Trophoblast cell (in vitro differentiated cells and primary cell): ENCODE results near the gene DYSF.

Source experiments
- DNase-seq, 2 donors: peaks; one replicate each; pipeline ENCODE4 v3.0.0-alpha.2; 2016
- H2AFZ ChIP-seq: 2 replicates; pipeline ENCODE4 v1.6.1; 2013; ENCODE audit warnings: low read length, moderate library complexity, mild to moderate bottlenecking; ENCODE audit not compliant: insufficient read depth, poor library complexity
- H2AK5ac ChIP-seq: 2 replicates; pipeline ENCODE4 v1.6.1; 2013; ENCODE audit warnings: mild to moderate bottlenecking, low read length
- H2BK120ac ChIP-seq: 2 replicates; pipeline ENCODE4 v1.6.1; 2013; ENCODE audit warnings: low read length, mild to moderate bottlenecking, moderate library complexity; ENCODE audit not compliant: insufficient read depth, poor library complexity
- H2BK12ac ChIP-seq: 2 replicates; pipeline ENCODE4 v1.6.1; 2013; ENCODE audit warnings: mild to moderate bottlenecking, low read length, moderate library complexity
- H2BK5ac ChIP-seq: 2 replicates; pipeline ENCODE4 v1.6.1; 2013; ENCODE audit warnings: low read length, low read depth, moderate library complexity, mild to moderate bottlenecking; ENCODE audit not compliant: poor library complexity
- H3K14ac ChIP-seq: 2 replicates; pipeline ENCODE4 v1.6.1; 2013; ENCODE audit warnings: mild to moderate bottlenecking, low read length
- H3K18ac ChIP-seq: 2 replicates; pipeline ENCODE4 v1.6.1; 2013; ENCODE audit warnings: mild to moderate bottlenecking, low read length
- H3K23ac ChIP-seq: 2 replicates; pipeline ENCODE4 v1.6.1; 2013; ENCODE audit warnings: low read length
- H3K27ac ChIP-seq: 2 replicates; pipeline ENCODE4 v1.5.1; 2013; ENCODE audit warnings: low read depth, mild to moderate bottlenecking, inconsistent platforms, low read length, moderate library complexity
- H3K27me3 ChIP-seq: 2 replicates; pipeline ENCODE4 v1.6.1; 2013; ENCODE audit warnings: inconsistent platforms, mild to moderate bottlenecking, low read length, moderate library complexity; ENCODE audit not compliant: insufficient read depth
- H3K36me3 ChIP-seq, 2 experiments: 1 replicate in 1 of 2; 2 replicates in 1 of 2; pipeline ENCODE4 v1.6.1; 2013; ENCODE audit warnings: low read length in 2 of 2, mild to moderate bottlenecking in 2 of 2, moderate library complexity in 1 of 2; ENCODE audit not compliant: insufficient read depth in 2 of 2, control insufficient read depth in 1 of 2
- H3K4ac ChIP-seq: 2 replicates; pipeline ENCODE4 v1.6.1; 2013; ENCODE audit warnings: low read depth, mild to moderate bottlenecking, low read length, moderate library complexity
- H3K4me1 ChIP-seq, 2 experiments: 1 replicate in 1 of 2; 2 replicates in 1 of 2; pipeline ENCODE4 v1.6.1; 2013; ENCODE audit warnings: low read length in 2 of 2, mild to moderate bottlenecking in 2 of 2, moderate library complexity in 1 of 2; ENCODE audit not compliant: insufficient read depth in 2 of 2, control insufficient read depth in 1 of 2
- H3K4me2 ChIP-seq: 2 replicates; pipeline ENCODE4 v1.6.1; 2013; ENCODE audit warnings: inconsistent platforms, mild to moderate bottlenecking, low read length, moderate library complexity
- H3K4me3 ChIP-seq: 2 replicates; pipeline ENCODE4 v1.5.1; 2013; ENCODE audit warnings: mild to moderate bottlenecking, low read depth, low read length, inconsistent platforms
- H3K79me1 ChIP-seq: one replicate; pipeline ENCODE4 v1.6.1; 2013; ENCODE audit warnings: low read length
- H3K79me2 ChIP-seq: 2 replicates; pipeline ENCODE4 v1.6.1; 2013; ENCODE audit warnings: low read length, mild to moderate bottlenecking; ENCODE audit not compliant: control insufficient read depth, insufficient read depth, poor library complexity
- H3K9ac ChIP-seq: 2 replicates; pipeline ENCODE4 v1.6.1; 2013; ENCODE audit warnings: mild to moderate bottlenecking, low read length
- H3K9me3 ChIP-seq: 2 replicates; pipeline ENCODE4 v1.6.1; 2013; ENCODE audit warnings: low read depth, mild to moderate bottlenecking, control low read depth, inconsistent platforms, low read length; ENCODE audit not compliant: insufficient read depth
- H4K12ac ChIP-seq: 2 replicates; pipeline ENCODE4 v1.6.1; 2013; ENCODE audit warnings: low read depth, mild to moderate bottlenecking, low read length, moderate library complexity
- H4K8ac ChIP-seq: 2 replicates; pipeline ENCODE4 v1.6.1; 2013; ENCODE audit warnings: low read depth, mild to moderate bottlenecking, low read length, moderate library complexity
- H4K91ac ChIP-seq: one replicate; pipeline ENCODE4 v1.6.1; 2013; ENCODE audit warnings: low read depth, mild to moderate bottlenecking, low read length, moderate library complexity
- WGBS: extraction: QIAGEN DNeasy Blood & Tissue Kit; methylation state at CpG from one replicate; pipeline ENCODE4 v1.1.7; 2013; ENCODE audit warnings: missing lambda C conversion rate; ENCODE audit not compliant: insufficient read length, insufficient coverage; ENCODE audit errors: extremely low coverage; 5-methylcytosine and 5-hydroxymethylcytosine counted together

DYSF gene

GRCh38 chr2:71720283-71720560, 266.9 kb downstream of the DYSF start:
- no peak overlapping the region for H3K18ac ChIP-seq
- no peak overlapping the region for H3K14ac ChIP-seq
- H3K4me2 ChIP-seq: no peak overlapping the region
- H3K36me3 ChIP-seq: no peaks in the 10 kb centered on the region
- no peaks in the 10 kb centered on the region for H3K79me1 ChIP-seq
- H4K12ac ChIP-seq: no peak overlapping the region
- no peaks in the 10 kb centered on the region for H3K27me3 ChIP-seq
- no peaks in the 10 kb centered on the region for H3K4me1 ChIP-seq
- H4K8ac ChIP-seq: no peak overlapping the region
- H4K91ac ChIP-seq: no peak overlapping the region
- H3K27ac ChIP-seq: no peak overlapping the region
- H2AK5ac ChIP-seq: no peak overlapping the region
- no peak overlapping the region for H2AFZ ChIP-seq
- H2BK12ac ChIP-seq: no peak overlapping the region
- peaks cover 3% of the 10 kb centered on the region for H3K9me3 ChIP-seq
- H3K4ac ChIP-seq: no peak overlapping the region
- no peaks in the 10 kb centered on the region for H3K79me2 ChIP-seq
- H2BK120ac ChIP-seq: no peak overlapping the region
- H3K9ac ChIP-seq: no peak overlapping the region
- H3K4me3 ChIP-seq: no peak overlapping the region
- H3K23ac ChIP-seq: no peak overlapping the region
- H2BK5ac ChIP-seq: no peak overlapping the region
- no peak for DNase-seq

DNA sequence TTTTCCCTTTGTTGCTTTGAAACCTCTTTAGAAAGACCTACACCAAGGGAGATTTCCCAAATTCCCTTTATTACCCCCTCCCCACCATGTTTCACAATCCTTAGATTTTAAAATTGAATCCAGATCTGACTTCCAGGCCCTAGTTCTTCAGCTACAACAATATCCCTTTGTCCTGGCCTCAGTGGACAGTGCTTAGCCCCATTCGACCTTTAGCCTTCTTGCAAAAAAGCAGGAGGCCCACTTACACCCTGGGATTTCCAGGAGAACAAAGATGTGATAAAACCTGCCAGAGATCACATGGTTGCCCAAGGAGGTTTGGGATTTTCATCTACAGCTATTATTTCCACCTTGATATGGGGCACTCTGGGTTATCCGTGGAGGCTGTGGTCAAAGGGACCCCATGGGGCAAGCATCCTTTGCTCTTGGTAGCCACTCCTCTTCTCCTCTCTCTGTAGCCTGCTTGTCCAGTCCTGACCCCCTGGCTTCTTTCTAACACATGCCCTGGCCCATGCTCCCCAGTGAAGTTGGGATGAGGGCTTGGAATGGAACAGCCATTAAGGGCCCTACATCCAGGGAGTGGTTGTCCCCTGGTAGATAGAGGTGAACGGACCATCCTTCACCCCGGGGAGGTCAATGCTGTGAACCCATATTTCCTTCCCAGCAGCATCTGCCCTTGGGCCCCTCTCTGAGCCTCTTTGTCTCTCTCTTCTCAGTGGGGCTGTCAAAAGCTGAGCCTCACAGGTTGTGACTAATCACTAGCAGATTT, 267.4 kb downstream of the DYSF start:
- H3K36me3 ChIP-seq: no peaks in the 10 kb centered on the region
- no peaks in the 10 kb centered on the region for H3K79me1 ChIP-seq
- no peak overlapping the region for H3K23ac ChIP-seq
- H2BK12ac ChIP-seq: no peak overlapping the region
- no peak overlapping the region for H3K9ac ChIP-seq
- no peak overlapping the region for H3K27ac ChIP-seq
- H2AK5ac ChIP-seq: no peak overlapping the region
- WGBS: no CpG with 5 or more reads among the region's 4 CpGs
- H3K4me2 ChIP-seq: no peak overlapping the region
- no peak overlapping the region for H4K12ac ChIP-seq
- H3K14ac ChIP-seq: no peak overlapping the region
- no peak overlapping the region for H3K18ac ChIP-seq
- H4K91ac ChIP-seq: no peak overlapping the region
- no peak overlapping the region for H3K4me3 ChIP-seq
- H4K8ac ChIP-seq: no peak overlapping the region
- H3K27me3 ChIP-seq: no peaks in the 10 kb centered on the region
- H3K4me1 ChIP-seq: no peaks in the 10 kb centered on the region
- no peaks in the 10 kb centered on the region for H3K79me2 ChIP-seq
- H2BK5ac ChIP-seq: no peak overlapping the region
- H3K9me3 ChIP-seq: peaks cover 3% of the 10 kb centered on the region
- no peak overlapping the region for H3K4ac ChIP-seq
- no peak for DNase-seq
- H2AFZ ChIP-seq: no peak overlapping the region
- no peak overlapping the region for H2BK120ac ChIP-seq

DNA sequence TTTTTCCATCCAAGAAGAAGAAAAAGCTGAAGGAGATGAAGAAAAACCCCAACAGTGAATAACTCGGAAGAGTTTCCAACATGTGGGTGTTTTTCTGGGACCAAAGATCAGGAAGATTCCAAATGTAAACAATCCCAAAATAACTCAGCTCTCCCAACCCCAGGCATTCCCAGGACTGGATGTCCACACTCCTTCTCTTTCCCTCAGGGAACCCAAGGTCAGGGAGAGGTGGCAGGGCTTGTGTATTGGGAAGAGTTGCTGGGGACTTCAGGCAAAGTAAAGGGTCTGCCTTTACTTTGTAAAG, 268.0 kb downstream of the DYSF start:
- no peaks in the 10 kb centered on the region for H3K79me2 ChIP-seq
- no peak overlapping the region for H2AFZ ChIP-seq

DNA sequence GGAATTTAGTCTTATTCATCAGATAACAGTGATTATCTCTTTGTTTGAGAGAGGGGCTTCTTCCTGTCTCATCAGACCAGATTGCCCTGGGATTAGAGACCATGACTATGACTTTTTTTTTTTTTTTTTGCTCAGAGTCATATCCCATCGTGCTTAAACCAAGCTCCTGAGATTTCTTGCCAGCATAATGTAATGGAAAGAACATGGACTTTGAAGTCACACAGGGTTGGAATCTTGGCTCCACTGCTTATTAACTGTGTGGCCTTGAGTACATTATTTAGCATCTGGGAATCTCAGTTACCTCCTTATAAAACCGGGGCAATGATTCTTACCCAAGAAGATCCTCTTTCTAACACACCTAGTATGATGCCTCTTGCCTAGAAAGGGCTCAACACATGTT, 268.3 kb downstream of the DYSF start:
- WGBS: no CpG with 5 or more reads among the region's 2 CpGs
- H2BK120ac ChIP-seq: no peak overlapping the region
- H3K4me1 ChIP-seq: no peaks in the 10 kb centered on the region
- H4K8ac ChIP-seq: no peak overlapping the region
- no peak overlapping the region for H2AFZ ChIP-seq
- H4K12ac ChIP-seq: no peak overlapping the region
- no peaks in the 10 kb centered on the region for H3K36me3 ChIP-seq
- H3K18ac ChIP-seq: no peak overlapping the region
- H2BK5ac ChIP-seq: no peak overlapping the region
- no peak for DNase-seq
- no peak overlapping the region for H4K91ac ChIP-seq
- H3K4ac ChIP-seq: no peak overlapping the region
- no peak overlapping the region for H3K14ac ChIP-seq
- H3K79me1 ChIP-seq: no peaks in the 10 kb centered on the region
- peaks cover 2% of the 10 kb centered on the region for H3K9me3 ChIP-seq
- no peak overlapping the region for H3K27ac ChIP-seq
- H2BK12ac ChIP-seq: no peak overlapping the region
- no peaks in the 10 kb centered on the region for H3K27me3 ChIP-seq
- H3K79me2 ChIP-seq: no peaks in the 10 kb centered on the region
- H3K9ac ChIP-seq: no peak overlapping the region
- H3K4me3 ChIP-seq: no peak overlapping the region
- H3K4me2 ChIP-seq: no peak overlapping the region
- no peak overlapping the region for H3K23ac ChIP-seq
- no peak overlapping the region for H2AK5ac ChIP-seq

More for the DNA sequence above, 268.0 kb downstream of the DYSF start:
- no peak overlapping the region for H3K23ac ChIP-seq
- no peak overlapping the region for H4K12ac ChIP-seq
- H3K4me3 ChIP-seq: no peak overlapping the region
- WGBS: no CpG with 5 or more reads among the region's 1 CpG
- H3K27me3 ChIP-seq: no peaks in the 10 kb centered on the region
- H3K14ac ChIP-seq: no peak overlapping the region
- H2BK12ac ChIP-seq: no peak overlapping the region
- H4K8ac ChIP-seq: no peak overlapping the region
- H2BK5ac ChIP-seq: no peak overlapping the region
- DNase-seq: no peak
- no peaks in the 10 kb centered on the region for H3K4me1 ChIP-seq
- peaks cover 2% of the 10 kb centered on the region for H3K9me3 ChIP-seq
- H3K36me3 ChIP-seq: no peaks in the 10 kb centered on the region
- H3K18ac ChIP-seq: no peak overlapping the region
- no peak overlapping the region for H3K4ac ChIP-seq
- no peak overlapping the region for H3K4me2 ChIP-seq
- no peak overlapping the region for H4K91ac ChIP-seq
- no peak overlapping the region for H2BK120ac ChIP-seq
- H2AK5ac ChIP-seq: no peak overlapping the region
- no peak overlapping the region for H3K27ac ChIP-seq
- no peak overlapping the region for H3K9ac ChIP-seq
- no peaks in the 10 kb centered on the region for H3K79me1 ChIP-seq
